Measurements from ENCODE around the gene ANKRD65. TPM values are rescaled to one million over a fixed set of nuclear protein-coding genes. Genes with fewer than 3 reads are reported as not detected.
A peak's percentile ranks its signal among the peaks of the same experiment; 100 is the strongest.

The ANKRD65 gene
- total and polyA plus RNA-seq, 12 donors = 0.22 to 3.4 (median 1.6) TPM

DNA sequence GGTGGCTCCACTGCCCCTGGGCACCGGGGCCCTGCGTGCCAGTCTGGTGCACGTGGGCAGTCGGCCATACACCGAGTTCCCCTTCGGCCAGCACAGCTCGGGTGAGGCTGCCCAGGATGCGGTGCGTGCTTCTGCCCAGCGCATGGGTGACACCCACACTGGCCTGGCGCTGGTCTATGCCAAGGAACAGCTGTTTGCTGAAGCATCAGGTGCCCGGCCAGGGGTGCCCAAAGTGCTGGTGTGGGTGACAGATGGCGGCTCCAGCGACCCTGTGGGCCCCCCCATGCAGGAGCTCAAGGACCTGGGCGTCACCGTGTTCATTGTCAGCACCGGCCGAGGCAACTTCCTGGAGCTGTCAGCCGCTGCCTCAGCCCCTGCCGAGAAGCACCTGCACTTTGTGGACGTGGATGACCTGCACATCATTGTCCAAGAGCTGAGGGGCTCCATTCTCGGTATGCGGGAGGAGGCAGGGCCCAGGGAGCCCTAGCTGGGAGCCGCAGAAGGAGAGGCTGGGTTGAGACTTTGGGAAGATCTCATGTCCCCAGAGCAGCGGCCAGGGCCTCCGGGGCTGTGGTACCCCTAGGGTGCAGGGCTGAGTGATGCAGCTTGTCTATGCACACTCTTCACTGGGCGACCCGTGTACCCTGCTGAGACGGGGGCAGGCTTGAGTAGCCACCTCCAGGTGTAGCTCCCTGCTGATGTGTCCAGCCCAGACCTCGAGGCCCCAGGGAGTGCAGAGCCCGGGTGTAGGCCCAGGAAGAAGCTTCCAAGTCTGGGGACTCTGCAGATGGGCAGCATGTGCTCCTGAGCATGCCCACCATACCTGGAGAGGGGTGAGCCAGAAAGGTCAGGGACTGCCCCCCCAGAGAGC is 16.2 kb upstream of the ANKRD65 start:
- no peaks in the 10 kb centered on the region for H3K27me3 ChIP-seq
- peaks cover 12 to 27% of the 10 kb centered on the region in 2 donors for H3K4me1 ChIP-seq (replicated peaks in 1 of 2)
- 77 to 95% (median 80%) methylated on average over 2 to 31 of the region's 31 CpGs for WGBS, 4 donors
- peak in 1 of 7 donors; percentile 18 for DNase-seq
- intact Hi-C loops (cut with DNase I) = no loop called here
- H3K36me3 ChIP-seq (replicated peaks in 1 of 2) = no peaks in the 10 kb centered on the region
- H3K27ac ChIP-seq = no peak overlapping the region
- H3K9me3 ChIP-seq (replicated peaks in 1 of 3) = no peaks in the 10 kb centered on the region
- no peak overlapping the region for H3K4me3 ChIP-seq
- TF ChIP-seq, protein P1, sequence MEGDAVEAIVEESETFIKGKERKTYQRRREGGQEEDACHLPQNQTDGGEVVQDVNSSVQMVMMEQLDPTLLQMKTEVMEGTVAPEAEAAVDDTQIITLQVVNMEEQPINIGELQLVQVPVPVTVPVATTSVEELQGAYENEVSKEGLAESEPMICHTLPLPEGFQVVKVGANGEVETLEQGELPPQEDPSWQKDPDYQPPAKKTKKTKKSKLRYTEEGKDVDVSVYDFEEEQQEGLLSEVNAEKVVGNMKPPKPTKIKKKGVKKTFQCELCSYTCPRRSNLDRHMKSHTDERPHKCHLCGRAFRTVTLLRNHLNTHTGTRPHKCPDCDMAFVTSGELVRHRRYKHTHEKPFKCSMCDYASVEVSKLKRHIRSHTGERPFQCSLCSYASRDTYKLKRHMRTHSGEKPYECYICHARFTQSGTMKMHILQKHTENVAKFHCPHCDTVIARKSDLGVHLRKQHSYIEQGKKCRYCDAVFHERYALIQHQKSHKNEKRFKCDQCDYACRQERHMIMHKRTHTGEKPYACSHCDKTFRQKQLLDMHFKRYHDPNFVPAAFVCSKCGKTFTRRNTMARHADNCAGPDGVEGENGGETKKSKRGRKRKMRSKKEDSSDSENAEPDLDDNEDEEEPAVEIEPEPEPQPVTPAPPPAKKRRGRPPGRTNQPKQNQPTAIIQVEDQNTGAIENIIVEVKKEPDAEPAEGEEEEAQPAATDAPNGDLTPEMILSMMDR (IDR thresholded peaks at IDR 0.05) = no peak
- TF ChIP-seq POLR2A (IDR thresholded peaks at IDR 0.05) = no peak

DNA sequence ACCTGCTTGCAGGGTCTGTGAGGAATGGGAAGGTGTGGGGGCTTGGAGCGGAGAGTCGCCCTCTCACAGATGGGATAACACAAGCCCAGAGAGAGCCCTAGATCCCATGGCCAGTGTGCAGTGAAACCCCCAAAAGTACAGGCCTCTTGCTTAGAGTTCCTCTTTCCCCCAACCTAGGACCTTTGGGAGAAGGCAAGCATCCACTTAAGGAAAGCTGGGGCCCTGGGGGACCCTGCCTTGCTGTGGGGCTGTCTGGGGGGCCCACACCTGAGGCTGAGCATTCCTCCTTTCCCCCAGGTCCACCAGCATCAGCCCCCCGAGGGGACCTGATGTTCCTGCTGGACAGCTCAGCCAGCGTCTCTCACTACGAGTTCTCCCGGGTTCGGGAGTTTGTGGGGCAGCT is 15.6 kb upstream of the ANKRD65 start:
- Histone ChIP-seq H3K27ac (no peak overlapping the region), H3K4me3 (peak overlapping the region in 1 of 4 donors; percentile 65)
- DNase-seq = no peak

DNA sequence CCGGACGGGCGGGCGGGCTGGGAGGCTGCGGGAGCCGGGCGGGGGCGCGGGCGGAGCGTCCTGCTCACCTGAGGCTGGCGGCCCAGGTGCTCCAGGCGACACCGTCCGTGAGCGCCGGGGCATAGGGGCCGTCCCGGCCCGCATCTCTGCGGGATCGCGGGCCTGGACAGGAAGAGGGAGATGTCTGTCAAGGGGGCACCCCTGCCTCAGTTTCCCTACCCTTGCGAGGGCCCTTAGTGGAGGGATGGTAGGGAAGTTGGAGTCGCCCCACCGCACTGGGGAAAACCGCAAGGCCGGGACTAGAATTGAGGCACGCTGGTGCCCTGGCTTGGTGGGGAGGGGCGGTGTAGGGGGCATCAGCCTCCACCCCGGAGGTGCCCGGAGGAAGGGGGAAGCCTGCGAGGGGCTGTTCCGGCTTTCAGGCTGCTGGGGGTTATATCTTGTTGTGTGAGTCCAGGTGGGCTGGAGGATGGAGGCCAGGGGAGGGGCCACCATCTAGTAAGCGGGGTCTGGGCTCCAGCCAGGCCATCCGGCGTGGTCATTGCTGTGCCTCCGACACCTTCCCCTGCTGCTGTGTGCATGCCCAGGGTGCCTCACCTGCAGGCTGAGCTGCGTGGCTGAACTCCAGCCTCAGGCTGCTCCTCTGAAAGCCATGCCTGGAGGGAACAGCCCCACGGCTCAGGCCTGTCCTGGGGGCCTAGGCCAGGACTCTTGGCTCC is 15.0 kb upstream of the ANKRD65 start:
- peak overlapping the region in 1 of 4 donors; percentile 65 for H3K4me3 ChIP-seq
- no peaks in the 10 kb centered on the region for H3K36me3 ChIP-seq (replicated peaks in 1 of 2)
- no peaks in the 10 kb centered on the region for H3K9me3 ChIP-seq (replicated peaks in 1 of 3)
- DNase-seq = peak in 2 of 7 donors; percentile 21 to 28
- H3K27me3 ChIP-seq = no peaks in the 10 kb centered on the region
- H3K27ac ChIP-seq = peak overlapping the region in 1 of 5 donors; percentile 77
- WGBS, 4 donors = 23 to 37% (median 30%) methylated on average over 9 to 40 of the region's 40 CpGs
- peaks cover 16 to 29% of the 10 kb centered on the region in 2 donors for H3K4me1 ChIP-seq (replicated peaks in 1 of 2)
- TF ChIP-seq, protein P1 (IDR thresholded peaks at IDR 0.05) = no peak
- TF ChIP-seq POLR2A (IDR thresholded peaks at IDR 0.05) = no peak
- intact Hi-C loops (cut with DNase I) = no loop called here

More for the DNA sequence above, 15.6 kb upstream of the ANKRD65 start:
- no peaks in the 10 kb centered on the region for H3K36me3 ChIP-seq (replicated peaks in 1 of 2)
- 40 to 100% (median 85%) methylated on average over 1 to 7 of the region's 7 CpGs for WGBS, 4 donors
- TF ChIP-seq, protein P1 (IDR thresholded peaks at IDR 0.05) = no peak
- TF ChIP-seq POLR2A (IDR thresholded peaks at IDR 0.05) = no peak
- no peaks in the 10 kb centered on the region for H3K9me3 ChIP-seq (replicated peaks in 1 of 3)
- H3K4me1 ChIP-seq (replicated peaks in 1 of 2) = peaks cover 12 to 27% of the 10 kb centered on the region in 2 donors
- intact Hi-C loops (cut with DNase I) = no loop called here
- no peaks in the 10 kb centered on the region for H3K27me3 ChIP-seq
